HG02759 (cell line): ENCODE results near the gene AHRR.

Experiments
- ATAC-seq: cut with Tn5 transposase; IDR thresholded peaks from one replicate; pipeline ENCODE4 v1.9.1; 2021; ENCODE audit warnings: mild to moderate bottlenecking, moderate library complexity; ENCODE audit not compliant: unreplicated experiment

The AHRR gene

DNA sequence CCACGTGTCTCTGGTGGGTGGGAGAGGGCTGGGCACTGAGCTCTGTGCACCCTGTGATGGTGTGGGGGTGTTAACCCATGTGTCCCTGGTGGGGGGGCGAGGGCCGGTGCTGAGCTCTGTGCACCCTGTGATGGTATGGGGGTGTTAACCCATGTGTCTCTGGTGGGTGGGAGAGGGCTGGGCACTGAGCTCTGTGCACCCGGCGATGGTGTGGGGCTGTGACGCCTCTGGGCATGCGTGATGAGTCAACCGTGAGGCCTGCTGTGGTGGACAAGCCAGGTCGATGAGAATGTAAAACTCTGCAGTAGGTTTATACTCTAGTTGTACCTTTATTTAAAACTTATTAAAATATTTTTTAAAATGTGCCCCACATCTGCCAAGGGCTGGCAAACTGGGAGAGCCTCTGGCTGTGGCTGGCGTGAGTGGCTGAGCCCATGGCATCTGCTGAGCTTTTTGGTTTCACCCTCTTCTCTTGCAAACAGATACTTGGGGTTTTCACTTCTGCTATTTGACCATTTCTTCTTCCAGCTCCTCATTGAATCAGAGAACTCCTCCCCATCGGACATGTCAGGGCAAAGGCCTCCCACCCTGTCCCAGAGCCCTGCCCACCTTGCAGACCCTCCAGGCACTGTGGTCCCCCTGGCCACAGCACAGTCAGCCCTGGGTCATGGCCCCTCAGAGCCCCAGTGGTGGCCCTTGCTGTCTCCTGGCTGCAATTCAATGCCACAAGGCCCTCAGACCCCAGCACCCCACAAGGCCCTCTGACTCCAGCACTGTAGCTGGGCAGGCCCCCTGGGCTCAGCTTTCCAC lies 103.0 kb downstream of the AHRR start:
- ATAC-seq, result peak; percentile 86

DNA sequence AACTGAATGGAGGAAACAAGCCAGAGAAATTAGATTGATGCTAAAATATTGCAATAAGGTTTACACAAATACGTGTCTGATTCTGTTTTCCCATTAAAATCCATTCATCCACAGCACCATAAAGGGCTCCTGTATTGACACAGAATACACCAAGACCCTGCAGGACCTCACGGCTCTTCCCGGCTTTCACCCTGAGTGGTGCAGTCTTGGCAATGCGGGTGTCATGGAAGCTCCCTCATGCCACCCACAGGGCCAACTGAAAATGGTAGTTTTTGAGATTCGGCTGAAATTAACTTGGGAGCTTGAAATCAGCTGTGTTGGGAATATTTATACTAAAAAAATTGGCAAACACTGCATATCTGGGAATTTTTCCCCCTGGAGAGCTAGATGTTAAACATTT lies 104.2 kb downstream of the AHRR start:
- no peak for ATAC-seq

DNA sequence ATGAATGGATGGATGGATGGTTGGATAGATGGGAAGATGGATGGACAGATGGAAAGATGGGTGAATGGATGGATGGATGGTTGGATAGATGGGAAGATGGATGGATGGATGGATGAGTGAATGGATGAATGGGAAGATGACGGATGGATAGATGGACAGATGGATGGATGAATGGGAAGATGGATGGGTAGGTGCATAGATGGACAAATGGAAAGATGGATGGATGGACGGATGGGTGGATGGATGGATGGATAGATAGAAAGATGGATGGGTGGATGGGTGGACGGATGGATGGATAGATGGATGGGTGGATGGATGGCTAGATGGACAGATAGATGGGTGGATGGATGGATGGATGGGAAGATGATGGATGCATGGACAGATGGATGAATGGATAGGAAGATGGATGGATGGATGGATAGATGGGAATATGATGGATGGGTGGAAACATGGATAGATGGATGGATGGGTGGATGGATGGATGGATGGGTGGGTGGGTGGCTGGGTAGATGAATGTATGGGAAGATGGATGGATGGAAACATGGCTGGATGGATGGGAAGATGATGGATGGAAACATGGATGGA lies 105.0 kb downstream of the AHRR start:
- no peak for ATAC-seq

DNA sequence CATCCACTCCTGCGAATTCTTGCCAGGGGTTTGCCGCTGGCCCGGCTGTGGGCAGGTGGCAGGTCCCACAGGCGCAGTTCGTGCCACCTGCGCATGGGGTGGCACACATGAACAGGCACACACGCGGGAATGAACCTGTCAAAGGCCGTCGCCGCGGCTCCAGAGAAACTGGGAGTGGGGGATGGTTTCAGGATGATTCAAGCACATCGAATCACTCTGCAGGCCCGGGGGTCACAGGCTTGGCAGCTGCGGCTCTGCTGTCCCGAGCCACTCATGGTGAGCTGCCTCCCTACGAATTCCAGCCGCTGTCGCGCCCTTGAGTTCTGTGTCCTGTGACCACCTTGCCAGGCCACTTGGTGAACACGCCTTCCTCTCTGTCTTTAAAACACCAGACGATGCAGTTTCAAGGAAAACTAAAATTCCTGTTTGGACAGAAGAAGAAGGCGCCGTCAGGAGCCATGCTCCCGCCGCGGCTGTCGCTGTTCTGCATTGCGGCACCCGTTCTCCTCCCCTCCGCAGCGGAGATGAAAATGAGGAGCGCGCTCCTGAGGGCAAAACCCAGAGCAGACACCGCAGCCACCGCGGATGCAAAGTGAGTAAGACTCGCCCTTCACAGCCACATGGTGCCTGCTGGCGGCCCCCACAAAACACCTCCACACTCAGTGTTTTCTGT lies 106.0 kb downstream of the AHRR start:
- no peak for ATAC-seq

DNA sequence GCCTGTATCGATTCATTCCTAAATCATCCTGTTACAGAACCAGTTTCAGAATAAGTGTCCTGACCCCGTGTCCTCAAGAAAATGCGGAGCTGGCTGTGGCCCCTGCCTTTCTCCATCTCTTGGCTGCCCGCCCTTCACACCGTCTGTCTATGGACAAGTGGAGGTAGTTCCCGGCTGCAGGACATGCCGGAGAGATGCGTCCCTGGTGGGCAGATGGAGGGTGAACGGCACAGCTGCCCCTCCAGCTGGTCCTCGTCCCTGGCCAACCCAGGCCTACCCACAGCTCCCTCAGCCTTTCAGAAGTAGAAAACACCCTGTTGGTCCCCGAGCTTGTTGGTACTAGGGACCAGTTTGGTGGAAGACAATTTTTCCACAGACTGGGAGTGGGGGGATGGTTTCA lies 106.7 kb downstream of the AHRR start:
- ATAC-seq, result no peak

DNA sequence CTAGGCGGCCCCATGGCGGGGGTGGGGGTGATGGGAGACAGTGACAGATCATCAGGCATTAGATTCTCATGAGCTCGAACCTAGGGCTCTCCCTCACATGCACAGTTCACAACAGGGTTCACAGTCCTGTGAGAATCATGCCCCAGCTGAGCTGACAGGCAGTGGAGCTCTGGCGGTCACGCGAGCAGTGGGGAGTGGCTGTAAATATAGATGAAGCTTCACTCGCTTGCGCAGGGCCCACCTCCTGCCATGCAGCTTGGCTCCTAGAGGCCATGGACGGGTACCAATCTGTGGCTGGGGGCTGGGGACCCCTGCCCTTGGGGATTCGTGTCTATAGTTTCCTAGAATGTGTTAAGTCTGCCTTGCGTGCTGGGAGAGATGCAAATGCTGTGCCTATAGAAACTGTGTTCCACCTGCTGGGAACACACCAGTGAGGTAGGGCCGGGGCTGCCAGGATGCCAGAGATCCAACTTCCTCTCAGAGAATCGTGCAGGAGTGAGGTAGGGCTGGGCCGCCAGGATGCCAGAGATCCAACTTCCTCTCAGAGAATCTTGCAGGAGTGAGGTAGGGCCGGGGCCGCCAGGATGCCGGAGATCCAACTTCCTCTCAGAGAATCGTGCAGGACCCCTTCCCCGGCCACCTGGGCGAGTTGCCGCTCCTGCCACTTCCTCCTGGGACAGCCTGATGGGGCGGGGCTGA lies 107.4 kb downstream of the AHRR start:
- no peak for ATAC-seq

DNA sequence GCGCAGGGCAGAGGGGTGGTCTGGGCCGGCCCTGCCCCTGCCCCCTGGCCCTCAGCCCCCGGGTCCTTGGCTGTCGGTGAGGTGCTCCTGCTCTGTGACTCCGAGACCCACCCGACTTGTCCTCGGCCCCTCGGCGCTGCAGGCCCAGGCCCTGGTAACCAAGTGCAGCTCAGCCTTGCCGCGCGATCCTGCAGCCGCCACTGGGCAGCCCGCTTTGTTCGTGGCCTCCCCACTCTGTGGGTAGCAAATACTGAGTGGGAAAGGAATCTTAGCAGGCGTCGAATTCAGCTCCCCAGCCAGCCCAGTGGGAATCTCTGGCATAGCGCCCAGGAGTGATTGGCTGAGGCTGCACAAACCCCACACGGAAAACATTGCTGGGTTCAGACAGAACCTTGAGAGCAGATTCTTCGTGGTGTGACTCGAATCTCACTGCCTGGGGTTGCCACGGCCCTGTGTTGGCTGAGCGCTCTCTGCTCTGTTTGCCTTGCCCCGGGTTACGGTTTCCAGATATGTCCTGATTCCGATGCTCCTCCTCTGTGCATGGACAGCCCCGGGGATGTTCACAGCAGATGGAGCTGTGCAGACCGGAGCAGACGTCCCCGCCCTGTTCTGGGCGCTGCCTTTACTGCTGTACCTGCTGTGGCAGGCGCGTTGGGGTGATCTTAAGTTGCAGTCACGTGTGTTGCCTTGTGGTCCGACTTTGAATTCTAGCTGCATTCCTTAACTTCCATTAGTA lies 108.1 kb downstream of the AHRR start:
- no peak for ATAC-seq

DNA sequence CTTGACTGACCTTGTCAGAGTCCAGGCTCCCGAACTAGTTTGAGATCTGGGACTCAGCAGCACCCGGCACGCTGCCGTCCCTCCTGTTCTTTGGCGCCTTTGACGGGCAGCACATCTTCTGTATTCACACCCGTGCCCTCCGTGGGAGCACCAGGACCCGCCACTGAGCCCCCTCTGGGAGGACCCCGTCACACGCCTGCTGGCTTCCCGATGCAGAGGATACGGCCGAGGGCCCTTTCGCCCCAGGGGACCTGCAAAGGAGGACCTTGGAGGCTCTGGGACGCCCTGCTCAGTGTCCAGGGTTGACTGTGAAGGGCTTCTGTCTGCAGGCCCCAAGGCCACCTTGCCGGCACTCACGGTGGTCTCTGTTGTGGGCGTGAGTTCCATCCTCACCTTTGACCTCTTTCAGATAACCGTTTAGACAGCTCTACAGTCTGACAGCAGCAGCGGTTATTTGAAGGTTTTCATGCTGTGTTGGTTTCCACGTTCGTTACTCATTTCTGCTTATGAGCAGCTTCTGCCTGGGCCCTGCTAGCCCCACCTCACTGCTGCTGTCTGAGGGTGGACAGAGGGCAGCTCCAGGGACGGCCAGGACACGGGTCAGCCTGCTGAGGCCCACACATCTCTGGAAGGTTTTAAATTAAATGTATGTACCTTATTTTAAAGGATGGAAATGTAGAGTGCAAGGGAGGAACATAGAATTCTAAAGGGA lies 108.9 kb downstream of the AHRR start:
- ATAC-seq, result no peak

DNA sequence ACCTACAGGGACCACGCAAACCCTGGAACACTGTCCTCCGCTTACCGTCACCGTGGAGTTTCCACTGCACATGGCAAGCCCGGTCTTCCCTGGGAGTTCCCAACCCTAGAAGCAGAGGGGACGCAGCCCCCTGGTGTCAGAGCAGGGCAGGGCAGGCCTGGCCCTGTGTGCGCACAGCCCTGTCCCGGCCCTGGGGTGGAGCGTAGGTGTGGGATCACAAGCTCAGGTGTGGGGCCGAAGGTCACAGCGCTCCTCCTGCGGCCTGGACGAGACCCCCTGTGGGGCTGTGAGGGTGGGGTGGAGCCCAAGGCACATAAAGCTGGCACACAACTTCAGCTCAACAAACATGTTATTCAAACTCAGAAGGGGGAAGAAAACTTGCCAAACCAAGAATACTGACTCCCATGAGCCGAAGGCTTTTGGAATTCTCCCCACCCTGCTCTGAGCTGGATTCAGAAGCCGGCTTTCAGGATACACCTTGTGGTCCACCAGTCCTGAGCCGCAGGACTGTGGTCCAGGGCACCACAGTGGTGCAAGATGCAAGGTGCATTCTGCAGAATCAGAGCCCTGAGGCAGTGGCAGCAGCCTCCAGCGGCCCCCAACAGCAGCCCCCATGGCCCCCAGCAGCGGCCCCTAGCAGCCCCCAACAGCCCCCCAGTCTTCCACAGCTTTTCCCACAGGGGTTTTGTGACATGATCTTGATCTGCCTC lies 109.6 kb downstream of the AHRR start:
- peak; percentile 73 for ATAC-seq

DNA sequence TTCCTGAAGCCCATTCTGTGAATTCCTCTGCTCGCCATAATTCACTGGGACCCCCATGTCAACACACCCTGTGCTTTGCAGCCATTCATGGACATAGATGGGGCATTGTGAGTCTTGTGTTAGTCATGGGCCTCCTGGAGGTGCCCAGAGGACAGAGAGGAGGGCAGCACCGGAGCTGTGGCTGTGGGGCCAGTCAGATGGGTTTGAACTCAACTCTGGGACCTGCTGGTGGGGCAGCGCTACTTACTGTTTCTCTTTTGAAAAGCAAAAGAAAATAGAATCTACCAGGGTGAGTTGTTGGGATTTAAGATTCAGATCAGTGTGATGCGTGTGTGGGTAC lies 110.2 kb downstream of the AHRR start:
- no peak for ATAC-seq

DNA sequence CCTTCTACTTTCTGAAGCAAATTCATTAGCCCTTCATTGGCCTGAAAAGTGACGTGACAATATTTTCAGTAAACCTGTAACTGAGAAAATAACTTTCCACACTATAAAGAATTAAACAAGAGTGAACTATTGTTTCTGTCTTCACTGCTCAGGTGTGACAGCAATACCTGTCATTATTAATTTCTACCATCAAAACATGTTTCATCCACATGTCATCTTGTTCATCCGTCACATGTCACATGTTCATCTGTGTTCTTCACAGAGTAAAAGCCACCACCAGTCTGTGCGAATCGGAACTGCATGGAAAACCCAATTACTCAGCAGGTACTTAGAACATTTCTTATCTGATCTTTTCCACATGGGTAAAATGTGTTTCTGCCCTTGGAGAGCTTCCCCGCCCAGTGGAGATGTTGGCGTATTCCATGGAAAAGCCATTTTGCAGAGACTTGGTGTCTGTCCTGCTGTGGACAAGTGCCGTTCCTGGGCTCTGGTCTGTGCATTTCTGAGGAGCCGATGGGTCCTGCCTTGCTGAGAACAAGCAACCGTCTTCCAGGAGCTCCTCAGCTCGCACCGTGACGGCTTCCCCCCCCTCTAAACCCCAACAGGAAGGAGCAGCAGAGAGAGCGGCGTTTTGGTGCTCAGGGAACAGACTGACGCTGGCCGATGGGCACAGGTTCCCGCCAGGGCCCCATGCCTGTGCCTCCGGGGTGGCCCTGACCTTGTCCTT lies 110.8 kb downstream of the AHRR start:
- no peak for ATAC-seq

DNA sequence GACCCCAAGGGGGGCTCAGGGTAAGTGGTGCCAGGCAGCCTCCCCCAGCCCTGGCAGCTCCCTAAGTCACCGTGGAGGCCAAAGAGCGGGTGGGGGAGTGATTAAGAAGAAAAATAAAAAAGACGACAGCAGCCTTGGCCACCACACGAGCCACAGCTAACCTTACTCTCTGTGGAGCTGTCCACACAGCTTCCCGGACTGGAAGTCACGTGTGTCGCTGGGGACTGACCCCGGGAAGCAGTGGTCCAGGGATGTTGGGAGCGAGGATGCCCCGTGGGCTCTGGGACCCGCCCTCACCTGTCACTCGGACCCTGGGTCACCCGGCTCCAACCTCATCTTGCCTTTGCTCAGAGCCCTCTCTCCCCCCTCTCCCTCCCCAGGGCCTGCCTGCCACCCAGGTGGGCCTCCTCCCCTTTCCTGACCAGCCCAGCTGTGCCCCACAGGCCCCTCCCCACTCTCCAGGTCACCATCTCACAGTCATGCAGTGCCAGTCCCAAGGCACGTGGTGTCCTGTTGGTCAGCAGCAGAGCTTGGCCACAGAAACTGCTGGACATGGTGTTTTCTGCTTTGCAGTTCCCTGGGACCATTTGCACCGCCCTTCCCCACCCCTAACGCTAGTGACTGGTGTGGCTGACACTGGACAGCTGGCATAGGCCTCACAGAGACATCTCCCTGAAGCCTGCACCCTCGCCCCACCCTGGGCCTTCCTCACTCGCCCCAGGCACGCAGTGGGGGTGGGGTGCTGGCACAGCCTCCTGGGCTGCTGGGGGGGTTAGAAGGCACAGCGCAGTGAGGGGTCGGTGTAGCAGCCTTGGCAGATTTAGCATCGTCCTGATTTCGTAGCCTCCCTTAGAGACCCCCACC lies 111.6 kb downstream of the AHRR start:
- ATAC-seq, result no peak

DNA sequence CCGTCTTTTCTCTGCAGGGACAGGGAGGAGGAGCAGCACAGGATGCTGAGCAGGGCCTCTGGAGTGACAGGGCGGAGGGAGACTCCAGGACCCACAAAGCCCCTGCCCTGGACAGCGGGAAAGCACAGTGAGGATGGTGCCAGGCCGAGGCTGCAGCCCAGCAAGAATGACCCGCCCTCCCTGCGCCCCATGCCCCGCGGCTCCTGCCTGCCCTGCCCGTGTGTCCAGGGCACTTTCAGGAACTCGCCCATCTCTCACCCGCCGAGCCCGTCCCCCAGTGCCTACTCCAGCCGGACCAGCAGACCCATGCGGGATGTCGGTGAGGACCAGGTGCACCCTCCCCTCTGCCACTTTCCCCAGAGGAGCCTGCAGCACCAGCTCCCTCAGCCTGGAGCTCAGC lies 112.3 kb downstream of the AHRR start:
- ATAC-seq, result no peak

DNA sequence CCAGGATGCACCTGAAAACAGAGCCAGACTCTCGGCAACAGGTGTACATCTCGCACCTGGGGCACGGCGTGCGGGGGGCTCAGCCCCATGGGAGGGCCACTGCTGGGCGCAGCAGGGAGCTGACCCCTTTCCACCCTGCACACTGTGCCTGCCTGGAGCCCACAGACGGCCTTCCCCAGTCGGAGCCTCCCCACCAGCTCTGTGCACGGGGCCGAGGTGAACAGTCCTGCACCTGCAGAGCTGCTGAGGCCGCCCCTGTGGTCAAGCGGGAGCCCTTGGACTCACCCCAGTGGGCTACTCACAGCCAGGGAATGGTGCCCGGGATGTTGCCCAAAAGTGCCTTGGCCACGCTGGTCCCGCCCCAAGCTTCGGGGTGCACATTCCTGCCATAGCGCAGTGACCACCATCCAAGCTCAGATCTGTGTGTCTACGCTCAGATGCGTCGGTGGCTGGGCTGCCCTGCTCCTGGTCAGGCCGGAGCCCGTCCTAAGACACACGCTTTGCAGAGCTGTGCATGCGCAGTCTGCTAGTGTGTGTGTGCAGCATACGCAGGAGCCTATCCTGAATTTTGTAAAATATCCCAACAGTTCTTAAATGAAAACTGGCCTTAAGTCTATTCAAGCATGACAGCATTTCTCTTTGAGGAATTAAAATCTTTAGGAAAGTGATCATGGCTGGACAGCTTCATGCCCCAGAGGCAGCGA lies 113.1 kb downstream of the AHRR start:
- ATAC-seq, result no peak

DNA sequence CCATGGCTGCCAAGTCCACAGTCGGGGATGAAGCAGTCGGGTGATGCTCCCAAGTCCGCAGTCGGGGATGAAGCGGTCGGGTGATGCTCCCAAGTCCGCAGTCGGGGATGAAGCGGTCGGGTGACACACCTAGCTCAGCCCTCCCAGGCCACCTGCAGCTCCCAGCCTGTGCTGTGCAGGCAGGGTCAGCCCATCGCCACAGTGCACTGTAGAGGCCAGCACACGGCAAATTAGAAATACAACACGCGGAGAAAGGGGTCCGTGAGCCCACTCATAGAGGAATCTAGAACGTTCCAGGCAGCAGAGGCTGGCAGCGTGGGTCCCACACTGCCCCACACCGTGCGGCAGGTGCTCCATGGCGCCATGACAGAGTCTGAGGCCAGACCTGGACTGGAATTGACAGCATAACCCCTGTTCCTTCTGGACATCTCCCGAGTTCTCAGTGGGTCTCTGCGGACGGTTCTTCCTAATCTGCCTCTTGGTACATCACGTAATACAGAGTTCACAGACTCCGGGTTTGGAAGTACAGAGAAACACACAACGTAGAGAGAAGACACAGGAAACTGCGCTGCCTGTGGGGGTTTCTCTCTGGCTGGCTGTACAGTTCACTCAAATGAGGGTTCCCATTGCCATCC lies 113.8 kb downstream of the AHRR start:
- ATAC-seq, result no peak

DNA sequence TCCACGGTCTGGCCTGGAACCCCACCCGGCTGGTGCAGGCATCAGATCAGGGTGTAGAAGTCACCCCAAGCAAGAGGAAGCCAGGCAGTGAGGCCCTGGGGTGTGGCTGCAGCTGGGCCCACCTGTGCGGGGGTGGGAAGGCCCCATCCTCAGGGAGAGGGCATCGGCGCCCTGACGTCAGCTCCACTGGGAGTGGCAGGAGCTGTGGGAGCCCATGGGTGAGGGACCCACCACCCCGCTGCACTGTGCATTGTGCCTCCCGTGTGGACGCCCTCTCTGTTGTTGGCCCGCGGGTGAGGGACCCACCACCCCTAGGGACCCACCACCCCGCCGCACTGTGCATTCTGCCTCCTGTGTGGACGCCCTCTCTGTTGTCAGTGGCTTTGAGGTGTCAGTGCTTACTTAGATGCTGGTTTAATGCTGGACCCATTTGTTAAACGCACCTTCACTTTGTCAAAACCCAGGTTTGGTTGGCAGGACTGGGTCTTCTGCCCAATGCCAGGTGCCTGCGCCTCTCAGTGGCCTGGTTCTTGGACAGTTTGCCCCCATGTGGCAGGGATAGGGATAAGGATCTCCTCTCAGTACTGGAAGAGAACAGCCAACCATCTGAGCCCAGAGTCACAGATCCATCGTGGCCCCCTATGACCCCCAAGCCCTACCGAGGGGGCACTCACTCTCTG lies 114.6 kb downstream of the AHRR start:
- ATAC-seq, result no peak

DNA sequence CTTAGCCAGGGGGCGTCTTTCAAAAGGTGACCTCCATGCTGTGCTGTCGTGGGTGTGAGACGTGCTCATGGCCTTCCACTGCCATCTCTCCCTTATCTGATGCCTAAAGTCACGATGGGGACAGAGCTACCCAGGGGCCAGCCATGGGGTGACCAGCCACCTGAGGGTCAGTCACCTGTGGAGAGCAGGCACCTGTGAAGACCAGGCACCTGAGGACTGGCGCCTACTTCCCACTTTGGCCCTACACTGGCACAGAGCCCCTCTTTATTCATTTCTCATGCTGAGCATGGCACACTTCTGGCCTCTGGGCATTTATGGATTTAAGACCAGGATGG lies 115.1 kb downstream of the AHRR start:
- no peak for ATAC-seq
